SH-SY5Y (cell line): ENCODE results near the gene CARNS1.

Experiments used
- GATA2 ChIP-seq: IDR thresholded peaks from 2 replicates; pipeline ENCODE4 v1.6.1; 2011; ENCODE audit warnings: mild to moderate bottlenecking, low read depth, low read length
- GATA3 ChIP-seq: IDR thresholded peaks from 2 replicates; pipeline ENCODE4 v1.6.1; 2011; ENCODE audit warnings: low read depth, mild to moderate bottlenecking, low read length, moderate library complexity

- TF ChIP-seq GATA3 (no peak), GATA2 (no peak)
These were observed 20.4 kb downstream of the CARNS1 start for GRCh38 chr11:67435727-67436458.
